Stimulated activated CD8-positive, alpha-beta memory T cell treated with anti-CD3 and anti-CD28 coated beads, Interleukin-2, amount 100 ng/mL, for 48 hours (primary cell): ENCODE results near the gene TTLL13.

ENCODE experiments used
- DNase-seq, 2 donors: peaks; one replicate each; pipeline ENCODE4 v3.0.0-alpha.2; 2020; ENCODE audit warnings: low read depth in 2 of 2

The TTLL13 gene

GRCh38 chr15:90217671-90218394 lies 31.5 kb upstream of the TTLL13 start:
- DNase-seq, result no peak

GRCh38 chr15:90219421-90220141 lies 29.8 kb upstream of the TTLL13 start:
- peak; percentile 37 to 48 for DNase-seq

GRCh38 chr15:90221246-90221900 lies 28.0 kb upstream of the TTLL13 start:
- peak in 1 of 2 donors; percentile 22 for DNase-seq

- DNase-seq, result no peak
These were observed 26.8 kb upstream of the TTLL13 start for GRCh38 chr15:90222547-90222946.

- no peak for DNase-seq
These were observed 25.8 kb upstream of the TTLL13 start for GRCh38 chr15:90223441-90224165.

GRCh38 chr15:90225047-90225446 lies 24.3 kb upstream of the TTLL13 start:
- DNase-seq, result no peak

- DNase-seq, result no peak
These were observed 23.7 kb upstream of the TTLL13 start for GRCh38 chr15:90225504-90226234.

- DNase-seq, result no peak
These were observed 22.0 kb upstream of the TTLL13 start for GRCh38 chr15:90227336-90227735.

- no peak for DNase-seq
These were observed 21.3 kb upstream of the TTLL13 start for GRCh38 chr15:90227816-90228772.

GRCh38 chr15:90228960-90229359 lies 20.4 kb upstream of the TTLL13 start:
- DNase-seq, result no peak

GRCh38 chr15:90230071-90230494 lies 19.3 kb upstream of the TTLL13 start:
- no peak for DNase-seq

- DNase-seq, result no peak
These were observed 18.7 kb upstream of the TTLL13 start for GRCh38 chr15:90230610-90231009.

GRCh38 chr15:90231028-90232017 lies 18.0 kb upstream of the TTLL13 start:
- peak; percentile 16 to 50 for DNase-seq

- DNase-seq, result no peak
These were observed 17.2 kb upstream of the TTLL13 start for GRCh38 chr15:90232196-90232595.

GRCh38 chr15:90232941-90233386 lies 16.4 kb upstream of the TTLL13 start:
- no peak for DNase-seq

GRCh38 chr15:90233387-90234095 lies 15.8 kb upstream of the TTLL13 start, which contains the start of gene CIB1:
Gene CIB1 (minus strand): TSS chr15:90233941. CDS start chr15:90233885, 56 bp downstream.
- peak; percentile 94 to 98 for DNase-seq

GRCh38 chr15:90234096-90234988 lies 15.0 kb upstream of the TTLL13 start, which contains the start of gene GDPGP1:
Gene GDPGP1 (plus strand): TSS chr15:90234209. CDS start chr15:90240909, 6,700 bp downstream.
- no peak for DNase-seq
